SH-SY5Y (cell line): ENCODE results near the gene MFSD2A.

Experiments used
- GATA2 ChIP-seq: IDR thresholded peaks from 2 replicates; pipeline ENCODE4 v1.6.1; 2011; ENCODE audit warnings: mild to moderate bottlenecking, low read depth, low read length
- GATA3 ChIP-seq: IDR thresholded peaks from 2 replicates; pipeline ENCODE4 v1.6.1; 2011; ENCODE audit warnings: low read depth, mild to moderate bottlenecking, low read length, moderate library complexity

- TF ChIP-seq GATA2: no peak
- TF ChIP-seq GATA3: no peak
These were observed 4.8 kb downstream of the MFSD2A start for GRCh38 chr1:39959651-39960333.
